ENCODE results near the gene CNTNAP5.

DNA sequence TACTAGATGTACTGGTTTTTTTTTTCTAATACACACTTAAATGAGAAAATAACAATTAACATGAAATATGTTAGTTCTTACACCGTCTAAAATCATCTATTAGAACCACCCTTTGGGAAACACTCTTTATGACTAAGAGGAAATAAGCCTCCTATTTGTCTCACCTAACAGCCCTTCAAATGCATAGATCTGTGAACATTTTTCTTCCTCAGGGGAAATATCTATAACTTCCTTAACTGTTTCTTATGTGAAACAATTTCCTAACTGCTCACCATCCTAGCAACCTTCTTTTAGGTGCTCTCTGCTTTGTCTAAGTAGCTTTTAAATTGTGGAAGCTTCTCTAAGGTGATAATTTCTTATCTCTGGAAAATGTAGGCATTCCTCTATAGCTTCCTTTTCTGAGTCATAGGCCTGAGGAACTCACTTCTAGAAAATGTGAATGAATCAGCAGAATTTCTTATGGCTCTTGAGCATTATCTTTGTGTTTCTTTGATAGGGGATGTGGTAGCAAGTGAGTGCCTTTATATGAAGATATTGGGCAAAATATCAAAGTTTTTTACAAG is 56.1 kb downstream of the CNTNAP5 start:
- no peak for TF ChIP-seq POLR2AphosphoS5 (IDR thresholded peaks at IDR 0.05)
- TF ChIP-seq, protein P1, sequence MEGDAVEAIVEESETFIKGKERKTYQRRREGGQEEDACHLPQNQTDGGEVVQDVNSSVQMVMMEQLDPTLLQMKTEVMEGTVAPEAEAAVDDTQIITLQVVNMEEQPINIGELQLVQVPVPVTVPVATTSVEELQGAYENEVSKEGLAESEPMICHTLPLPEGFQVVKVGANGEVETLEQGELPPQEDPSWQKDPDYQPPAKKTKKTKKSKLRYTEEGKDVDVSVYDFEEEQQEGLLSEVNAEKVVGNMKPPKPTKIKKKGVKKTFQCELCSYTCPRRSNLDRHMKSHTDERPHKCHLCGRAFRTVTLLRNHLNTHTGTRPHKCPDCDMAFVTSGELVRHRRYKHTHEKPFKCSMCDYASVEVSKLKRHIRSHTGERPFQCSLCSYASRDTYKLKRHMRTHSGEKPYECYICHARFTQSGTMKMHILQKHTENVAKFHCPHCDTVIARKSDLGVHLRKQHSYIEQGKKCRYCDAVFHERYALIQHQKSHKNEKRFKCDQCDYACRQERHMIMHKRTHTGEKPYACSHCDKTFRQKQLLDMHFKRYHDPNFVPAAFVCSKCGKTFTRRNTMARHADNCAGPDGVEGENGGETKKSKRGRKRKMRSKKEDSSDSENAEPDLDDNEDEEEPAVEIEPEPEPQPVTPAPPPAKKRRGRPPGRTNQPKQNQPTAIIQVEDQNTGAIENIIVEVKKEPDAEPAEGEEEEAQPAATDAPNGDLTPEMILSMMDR (IDR thresholded peaks at IDR 0.05): no peak
- TF ChIP-seq POLR2A (IDR thresholded peaks at IDR 0.05): no peak
